Tibial artery (tissue), 4 donors: ENCODE data around the gene MLXIPL.

Experiments used
- DNase-seq, 2 donors: peaks; one replicate each; pipeline ENCODE4 v3.0.0-alpha.2; 2019
- H3K27ac ChIP-seq, 2 donors: fragments of 200-600 bp; sonication (generic) in 1 of 2; 1 replicate in 1 of 2; 2 replicates in 1 of 2; pipeline ENCODE4 v1.5.1; 2018 to 2019; ENCODE audit warnings: mild to moderate bottlenecking in 1 of 2
- H3K27me3 ChIP-seq, 2 donors: fragments of 200-600 bp; sonication (generic) in 1 of 2; one replicate each; pipeline versions ENCODE4 v1.5.1 to v1.6.0; 2016 to 2019
- H3K36me3 ChIP-seq, 3 donors: fragments of 200-600 bp; sonication (generic) in 2 of 3; one replicate each; pipeline ENCODE4 v1.5.1; 2016 to 2019; ENCODE audit warnings: mild to moderate bottlenecking in 2 of 3
- H3K4me1 ChIP-seq, 4 donors: fragments of 200-600 bp; sonication (generic) in 2 of 4; 1 replicate in 3 of 4; 2 replicates in 1 of 4; pipeline ENCODE4 v1.5.1; 2016 to 2019
- H3K4me3 ChIP-seq, 2 donors: fragments of 200-600 bp; sonication (generic) in 1 of 2; 1 replicate in 1 of 2; 2 replicates in 1 of 2; pipeline ENCODE4 v1.5.1; 2018 to 2019; ENCODE audit warnings: mild to moderate bottlenecking in 2 of 2
- H3K9me3 ChIP-seq, 3 donors: fragments of 200-600 bp; sonication (generic) in 1 of 3; one replicate each; pipeline ENCODE4 v1.5.1; 2016 to 2019
- intact Hi-C: fragments of 100-400 bp; cut with DNase I; formaldehyde crosslinking; loops from one replicate; pipeline ENCODE4 v1.15.0; 2023; ENCODE audit warnings: low total_unique reads
- TF ChIP-seq, protein P1 (sequence below), 2 experiments: fragments of 200-600 bp in 1 of 2; fragments of 450-650 bp in 1 of 2; IDR thresholded peaks; one replicate each; pipeline ENCODE4 v1.5.1; 2017 to 2019; ENCODE audit warnings: antibody characterized with exemption in 2 of 2, mild to moderate bottlenecking in 1 of 2, moderate library complexity in 1 of 2

MLXIPL gene

DNA sequence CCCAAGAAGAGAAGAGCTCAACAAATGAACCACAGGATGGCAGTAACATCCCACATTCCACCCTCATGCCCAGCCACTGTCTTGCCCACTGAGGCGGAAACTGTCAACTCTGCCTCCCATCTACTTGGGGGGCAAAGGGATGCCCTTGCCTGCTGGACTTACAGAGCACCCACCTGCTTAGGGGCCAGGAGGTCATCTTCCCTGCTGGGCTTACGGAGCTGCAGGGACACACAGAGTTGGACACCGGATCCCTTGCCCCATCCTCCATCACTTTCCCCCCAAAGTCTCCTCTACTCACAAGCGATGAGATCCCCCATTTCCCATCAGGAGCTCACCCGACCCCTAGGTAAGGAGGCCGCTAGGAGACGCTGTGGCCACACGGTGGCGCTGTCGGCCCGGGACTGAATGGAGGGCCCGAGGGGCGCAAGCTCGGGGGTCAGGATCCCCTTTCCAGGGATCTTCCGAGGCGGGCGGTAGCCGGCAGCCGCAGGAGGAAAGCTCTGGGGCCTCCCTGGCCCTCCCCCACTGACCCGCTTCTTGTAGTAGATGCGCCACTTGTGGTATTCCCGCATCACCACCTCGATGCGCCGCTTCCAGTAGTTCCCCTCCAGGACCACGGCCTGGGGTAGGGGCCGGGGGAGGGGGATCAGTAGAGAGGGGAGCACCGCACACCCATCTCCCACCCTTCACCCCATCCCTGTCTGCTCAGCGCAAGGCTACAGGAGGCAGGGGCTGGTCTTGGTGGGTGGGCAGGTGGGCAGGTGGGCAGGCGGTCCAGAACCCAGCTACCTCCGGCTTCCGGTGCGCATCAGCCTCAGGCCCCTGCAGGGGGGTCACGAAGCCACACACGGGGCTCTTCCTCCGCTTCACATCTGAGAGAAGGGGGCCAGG is 17.3 kb downstream of the MLXIPL start:
- DNase-seq = no peak
- Histone ChIP-seq H3K27me3 (peaks cover 0 to 50% of the 10 kb centered on the region in 2 donors), H3K27ac (no peak overlapping the region), H3K9me3 (no peaks in the 10 kb centered on the region), H3K4me3 (no peak overlapping the region), H3K36me3 (no peaks in the 10 kb centered on the region), H3K4me1 (peaks cover 0 to 7% (median 3%) of the 10 kb centered on the region in 4 donors)
- intact Hi-C loops = no loop called here
- TF ChIP-seq, protein P1, sequence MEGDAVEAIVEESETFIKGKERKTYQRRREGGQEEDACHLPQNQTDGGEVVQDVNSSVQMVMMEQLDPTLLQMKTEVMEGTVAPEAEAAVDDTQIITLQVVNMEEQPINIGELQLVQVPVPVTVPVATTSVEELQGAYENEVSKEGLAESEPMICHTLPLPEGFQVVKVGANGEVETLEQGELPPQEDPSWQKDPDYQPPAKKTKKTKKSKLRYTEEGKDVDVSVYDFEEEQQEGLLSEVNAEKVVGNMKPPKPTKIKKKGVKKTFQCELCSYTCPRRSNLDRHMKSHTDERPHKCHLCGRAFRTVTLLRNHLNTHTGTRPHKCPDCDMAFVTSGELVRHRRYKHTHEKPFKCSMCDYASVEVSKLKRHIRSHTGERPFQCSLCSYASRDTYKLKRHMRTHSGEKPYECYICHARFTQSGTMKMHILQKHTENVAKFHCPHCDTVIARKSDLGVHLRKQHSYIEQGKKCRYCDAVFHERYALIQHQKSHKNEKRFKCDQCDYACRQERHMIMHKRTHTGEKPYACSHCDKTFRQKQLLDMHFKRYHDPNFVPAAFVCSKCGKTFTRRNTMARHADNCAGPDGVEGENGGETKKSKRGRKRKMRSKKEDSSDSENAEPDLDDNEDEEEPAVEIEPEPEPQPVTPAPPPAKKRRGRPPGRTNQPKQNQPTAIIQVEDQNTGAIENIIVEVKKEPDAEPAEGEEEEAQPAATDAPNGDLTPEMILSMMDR (IDR thresholded peaks at IDR 0.05) = peak; percentile 92 to 97

DNA sequence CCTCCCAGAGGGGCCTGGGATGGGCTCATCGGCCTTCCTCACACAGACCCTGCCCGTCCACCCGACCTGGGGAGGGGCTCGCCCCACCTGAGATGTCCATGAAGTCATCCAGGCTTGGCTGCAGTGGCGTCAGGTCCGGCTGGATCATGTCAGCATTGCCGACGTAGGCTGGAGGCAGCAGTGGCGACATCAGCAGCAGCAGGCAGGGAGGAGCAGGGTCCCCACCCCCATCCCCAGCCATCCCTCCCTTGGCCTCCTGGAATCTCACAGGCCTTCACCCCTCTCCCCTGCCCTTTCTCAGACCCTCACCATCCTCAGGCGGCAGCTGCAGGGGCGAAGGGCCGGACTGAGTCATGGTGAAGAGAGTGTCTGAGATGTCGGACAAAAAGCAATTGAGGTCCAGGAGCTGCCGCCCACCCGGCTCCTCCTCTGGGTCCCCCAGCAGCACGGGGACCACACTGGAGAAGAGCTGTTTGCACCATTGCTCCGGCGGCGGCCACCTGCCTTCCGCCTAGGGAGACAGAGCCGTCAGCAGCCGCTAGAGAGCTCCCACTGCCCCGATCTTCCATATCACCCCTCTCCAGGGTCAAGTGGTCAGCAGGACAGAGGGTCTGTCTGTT is 18.6 kb downstream of the MLXIPL start:
- intact Hi-C loops = no loop called here
- DNase-seq = no peak
- TF ChIP-seq, protein P1 (IDR thresholded peaks at IDR 0.05) = no peak

DNA sequence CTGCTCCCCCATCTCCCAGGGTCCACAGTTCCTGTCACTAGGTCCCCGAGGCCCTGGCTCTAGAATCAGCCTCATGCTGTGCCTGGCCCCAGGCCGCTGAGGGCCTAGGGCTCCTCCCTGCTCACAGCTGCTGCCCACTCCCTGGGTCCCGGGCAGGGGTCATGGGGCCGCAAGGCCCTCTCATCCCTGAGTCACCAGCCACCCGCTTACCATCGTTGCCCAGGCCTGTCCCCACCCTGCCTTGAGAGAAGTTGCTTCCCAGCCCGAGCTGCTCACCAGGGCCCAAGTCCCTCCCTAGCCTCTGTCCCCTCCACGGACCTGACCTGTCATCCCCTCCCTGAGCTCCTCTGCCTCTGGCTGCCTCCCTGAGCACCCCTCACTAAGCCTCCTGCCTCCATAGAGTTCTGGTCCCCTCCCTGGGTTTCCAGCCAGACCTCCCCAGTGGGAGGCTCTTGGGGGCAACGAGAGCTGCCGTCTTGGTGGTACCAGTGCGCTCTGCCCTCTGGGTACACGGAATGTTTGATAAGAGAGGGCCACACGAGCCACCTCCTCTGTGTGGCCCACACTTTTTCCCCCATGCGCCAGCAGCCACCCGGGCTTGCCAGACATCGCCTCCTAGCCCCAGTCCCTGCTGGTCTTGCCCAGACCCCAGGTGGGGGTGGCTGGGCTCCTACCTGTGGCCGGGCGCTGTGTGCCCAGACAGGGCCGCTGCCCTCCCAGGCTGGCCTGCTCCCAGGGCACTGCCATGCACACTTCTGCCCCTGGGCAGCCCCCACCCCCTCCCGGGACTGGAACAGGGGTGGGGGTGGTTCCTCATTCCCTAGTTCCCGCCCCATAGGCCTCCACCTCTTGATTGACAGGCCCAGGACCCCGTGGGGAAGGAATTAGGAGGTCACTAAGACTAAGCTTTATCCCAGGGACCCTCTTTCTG is 21.3 kb downstream of the MLXIPL start:
- no peak overlapping the region for H3K27ac ChIP-seq
- no peak for DNase-seq
- H3K4me3 ChIP-seq = no peak overlapping the region
- TF ChIP-seq, protein P1 (IDR thresholded peaks at IDR 0.05) = no peak
- peaks cover 0 to 7% (median 3%) of the 10 kb centered on the region in 4 donors for H3K4me1 ChIP-seq
- no peaks in the 10 kb centered on the region for H3K36me3 ChIP-seq
- H3K27me3 ChIP-seq = peaks cover 0 to 43% of the 10 kb centered on the region in 2 donors
- no peaks in the 10 kb centered on the region for H3K9me3 ChIP-seq
- intact Hi-C loops = no loop called here

More for the DNA sequence above, 18.6 kb downstream of the MLXIPL start:
- H3K4me3 ChIP-seq = no peak overlapping the region
- peaks cover 0 to 7% (median 3%) of the 10 kb centered on the region in 4 donors for H3K4me1 ChIP-seq
- no peak overlapping the region for H3K27ac ChIP-seq
- H3K9me3 ChIP-seq = no peaks in the 10 kb centered on the region
- peaks cover 0 to 47% of the 10 kb centered on the region in 2 donors for H3K27me3 ChIP-seq
- H3K36me3 ChIP-seq = no peaks in the 10 kb centered on the region

DNA sequence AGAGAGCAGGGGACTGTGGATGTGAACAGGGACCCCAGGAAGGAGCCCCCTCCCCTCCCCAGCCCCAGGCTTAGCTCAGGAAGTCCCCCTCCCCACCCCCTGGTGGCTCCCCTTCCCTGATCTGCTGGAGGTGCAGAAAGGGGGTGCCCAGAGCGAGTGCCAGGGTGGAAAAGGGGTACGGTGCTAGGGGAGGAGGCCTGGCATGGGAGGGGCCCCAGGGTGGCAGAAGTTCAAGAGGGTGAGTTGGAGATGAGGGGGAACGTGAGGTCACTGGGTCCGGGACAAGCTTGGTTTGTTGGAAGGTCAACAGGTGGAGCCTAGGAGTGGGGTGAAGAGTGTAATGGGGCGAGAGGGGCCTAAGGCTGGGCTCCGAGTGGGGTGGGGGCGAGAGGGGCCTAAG is 24.4 kb downstream of the MLXIPL start:
- intact Hi-C loops = no loop called here

More for the DNA sequence above, 24.4 kb downstream of the MLXIPL start:
- TF ChIP-seq, protein P1 (IDR thresholded peaks at IDR 0.05) = no peak
- no peak for DNase-seq
- no peaks in the 10 kb centered on the region for H3K36me3 ChIP-seq
- H3K27me3 ChIP-seq = peaks cover 0 to 46% of the 10 kb centered on the region in 2 donors
- H3K4me1 ChIP-seq = no peaks in the 10 kb centered on the region
- no peak overlapping the region for H3K27ac ChIP-seq
- H3K4me3 ChIP-seq = no peak overlapping the region
- no peaks in the 10 kb centered on the region for H3K9me3 ChIP-seq
